ENCODE measurements around the gene MRPL34.

- TF ChIP-seq CTCF (IDR thresholded peaks at IDR 0.05) (no peak), SIN3A (IDR thresholded peaks at IDR 0.05; ENCODE audit: borderline replicate concordance, insufficient read depth, low read depth, low read length) (no peak), TCF7L2 (IDR thresholded peaks at IDR 0.05; ENCODE audit: low read depth, low read length) (no peak), REST (IDR thresholded peaks at IDR 0.05; ENCODE audit: insufficient read depth in 1 of 2, low read depth in 2 of 2, low read length in 1 of 2) (no peak)
Measured at GRCh38 chr19:17347877-17348276, 42.2 kb downstream of the MRPL34 start.
